Body of pancreas (tissue), 4 donors: ENCODE results near the gene NPR2. TPM values are rescaled to one million over a fixed set of nuclear protein-coding genes. Genes with fewer than 3 reads are reported as not detected.
A peak's percentile ranks its signal among the peaks of the same experiment; 100 is the strongest.

ENCODE experiments used
- ATAC-seq: fragments of 150-250 bp; one replicate; pipeline ENCODE4 v1.9.1; 2016
- DNase-seq, 4 donors: peaks; one replicate each; pipeline ENCODE4 v3.0.0-alpha.2; 2019
- H3K27ac ChIP-seq, 4 donors: fragments of 200-600 bp; sonication (generic); 1 replicate in 3 of 4; 2 replicates in 1 of 4; pipeline versions ENCODE4 v1.5.1 to v1.6.1; 2016 to 2019; ENCODE audit warnings: mild to moderate bottlenecking in 1 of 4, mixed read lengths in 1 of 4, moderate library complexity in 1 of 4
- H3K27me3 ChIP-seq, 2 donors: fragments of 200-600 bp; sonication (generic); one replicate each; pipeline ENCODE4 v1.6.0; 2016; ENCODE audit warnings: mild to moderate bottlenecking in 1 of 2
- H3K36me3 ChIP-seq, 2 donors: fragments of 200-600 bp; sonication (generic); replicated peaks in 1 of 2; 2 replicates each; pipeline ENCODE4 v1.5.1; 2016; ENCODE audit warnings: low read depth in 2 of 2; ENCODE audit not compliant: insufficient read depth in 1 of 2
- H3K4me1 ChIP-seq: fragments of 200-600 bp; sonication (generic); one replicate; pipeline ENCODE4 v1.6.0; 2016
- H3K4me3 ChIP-seq, 2 donors: fragments of 200-600 bp; sonication (generic); 1 replicate in 1 of 2; 2 replicates in 1 of 2; pipeline ENCODE4 v1.5.1; 2016 to 2019
- H3K9me3 ChIP-seq, 3 donors: fragments of 200-600 bp; sonication (generic); 1 replicate in 2 of 3; 2 replicates in 1 of 3; pipeline ENCODE4 v1.5.1; 2016
- POLR2A ChIP-seq, 3 donors: fragments of 450-650 bp; IDR thresholded peaks; one replicate each; pipeline ENCODE4 v1.6.1; 2016; ENCODE audit warnings: antibody characterized with exemption in 3 of 3, mild to moderate bottlenecking in 2 of 3
- WGBS, 2 donors: methylation state at CpG; one replicate each; pipeline ENCODE4 v1.1.5; 2017; 5-methylcytosine and 5-hydroxymethylcytosine counted together
- intact Hi-C: fragments of 100-400 bp; cut with DNase I; formaldehyde crosslinking; loops from one replicate; pipeline ENCODE4 v1.15.1; 2023
- total RNA-seq, 2 donors: library from RNA; depleted of rRNA; stranded (reverse); fragments of >200 nt; gene quantifications; one replicate each; pipeline ENCODE4 v1.1.0, GENCODE V29; 2016
- TF ChIP-seq, protein P1 (sequence below), 7 experiments: fragments of 450-650 bp in 4 of 7; fragments of 200-600 bp in 3 of 7; sonication (generic) in 3 of 7; IDR thresholded peaks; one replicate each; pipeline ENCODE4 v1.5.1; 2016 to 2019; ENCODE audit warnings: antibody characterized with exemption in 7 of 7

The NPR2 gene
- total RNA-seq, 2 donors from 2014 or later = 5.4 to 20.1 TPM

DNA sequence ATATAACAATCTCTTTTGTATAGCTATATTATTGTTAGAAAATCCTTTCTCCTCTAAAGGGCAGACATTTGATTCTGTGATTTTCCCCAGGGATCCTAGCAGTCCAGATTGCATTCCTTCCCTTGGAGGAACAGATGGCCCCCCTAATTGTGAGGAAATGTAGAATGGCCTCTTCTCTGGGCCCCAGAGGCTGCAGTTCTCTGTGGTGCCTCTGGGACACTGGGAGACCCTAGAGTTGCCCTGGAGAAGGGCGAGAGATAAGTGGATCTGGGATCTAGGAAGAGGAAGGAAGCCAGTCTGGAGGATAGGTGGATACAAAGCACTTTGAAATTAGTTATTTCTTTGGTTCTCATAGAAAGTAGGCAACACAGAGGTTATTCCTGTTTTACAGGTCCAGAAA is 25.3 kb downstream of the NPR2 start:
- H3K27me3 ChIP-seq = no peaks in the 10 kb centered on the region
- no peaks in the 10 kb centered on the region for H3K9me3 ChIP-seq
- 69 to 86% methylated on average over 1 of the region's 1 CpG for WGBS, 2 donors
- intact Hi-C loops = no loop called here
- ATAC-seq (no peak), DNase-seq (no peak)
- H3K4me1 ChIP-seq = peaks cover 25% of the 10 kb centered on the region
- no peaks in the 10 kb centered on the region for H3K36me3 ChIP-seq
- no peak overlapping the region for H3K4me3 ChIP-seq
- TF ChIP-seq, protein P1, sequence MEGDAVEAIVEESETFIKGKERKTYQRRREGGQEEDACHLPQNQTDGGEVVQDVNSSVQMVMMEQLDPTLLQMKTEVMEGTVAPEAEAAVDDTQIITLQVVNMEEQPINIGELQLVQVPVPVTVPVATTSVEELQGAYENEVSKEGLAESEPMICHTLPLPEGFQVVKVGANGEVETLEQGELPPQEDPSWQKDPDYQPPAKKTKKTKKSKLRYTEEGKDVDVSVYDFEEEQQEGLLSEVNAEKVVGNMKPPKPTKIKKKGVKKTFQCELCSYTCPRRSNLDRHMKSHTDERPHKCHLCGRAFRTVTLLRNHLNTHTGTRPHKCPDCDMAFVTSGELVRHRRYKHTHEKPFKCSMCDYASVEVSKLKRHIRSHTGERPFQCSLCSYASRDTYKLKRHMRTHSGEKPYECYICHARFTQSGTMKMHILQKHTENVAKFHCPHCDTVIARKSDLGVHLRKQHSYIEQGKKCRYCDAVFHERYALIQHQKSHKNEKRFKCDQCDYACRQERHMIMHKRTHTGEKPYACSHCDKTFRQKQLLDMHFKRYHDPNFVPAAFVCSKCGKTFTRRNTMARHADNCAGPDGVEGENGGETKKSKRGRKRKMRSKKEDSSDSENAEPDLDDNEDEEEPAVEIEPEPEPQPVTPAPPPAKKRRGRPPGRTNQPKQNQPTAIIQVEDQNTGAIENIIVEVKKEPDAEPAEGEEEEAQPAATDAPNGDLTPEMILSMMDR (IDR thresholded peaks at IDR 0.05) = no peak
- TF ChIP-seq POLR2A (IDR thresholded peaks at IDR 0.05) = no peak
- no peak overlapping the region for H3K27ac ChIP-seq

DNA sequence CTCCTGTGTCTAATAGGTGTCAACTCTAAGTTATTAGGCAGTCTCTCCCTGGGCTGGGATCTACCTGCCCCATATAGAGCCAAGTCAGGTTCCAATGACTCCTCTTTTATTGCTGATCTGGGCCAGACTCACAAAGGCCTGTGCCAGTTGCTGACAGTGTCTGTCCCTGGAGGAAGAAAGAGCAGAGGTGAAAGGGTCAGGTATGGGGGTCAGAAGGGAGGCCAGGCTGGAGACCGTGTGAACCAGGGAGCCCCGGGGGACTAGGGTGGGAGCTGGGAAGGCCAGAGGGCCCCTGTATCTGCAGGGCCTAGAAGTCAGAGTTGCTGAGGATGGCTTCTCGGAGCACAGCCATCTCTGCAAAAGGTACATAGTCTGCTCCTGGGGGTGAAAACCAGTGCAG is 26.9 kb downstream of the NPR2 start:
- DNase-seq = no peak
- Histone ChIP-seq H3K9me3 (no peaks in the 10 kb centered on the region), H3K27me3 (no peaks in the 10 kb centered on the region), H3K36me3 (no peaks in the 10 kb centered on the region), H3K4me1 (peaks cover 11% of the 10 kb centered on the region), H3K4me3 (no peak overlapping the region), H3K27ac (no peak overlapping the region)
- no peak for ATAC-seq
- WGBS, 2 donors = 74 to 79% methylated on average over 3 of the region's 3 CpGs
- TF ChIP-seq, protein P1 (IDR thresholded peaks at IDR 0.05) = no peak
- no peak for TF ChIP-seq POLR2A (IDR thresholded peaks at IDR 0.05)
- intact Hi-C loops = no loop called here

DNA sequence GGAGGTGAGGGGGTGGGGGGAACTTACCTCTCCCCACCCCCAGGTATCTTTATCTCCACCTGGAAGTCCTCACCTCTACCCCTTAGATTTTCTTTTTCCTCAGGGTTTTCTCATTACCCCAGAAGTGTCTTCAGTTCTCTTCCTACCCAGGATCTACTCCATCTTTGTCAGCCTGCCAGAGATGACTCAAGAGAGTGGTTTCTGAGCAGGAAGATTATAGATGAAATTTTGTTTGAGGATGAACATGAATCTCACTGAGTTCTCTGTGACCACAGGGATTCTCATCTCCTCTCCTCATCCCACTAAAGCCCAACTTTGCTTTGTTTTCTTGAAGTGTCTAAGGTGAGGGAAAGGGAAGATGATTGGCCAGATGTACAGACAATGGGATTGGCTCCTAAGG is 28.7 kb downstream of the NPR2 start:
- H3K9me3 ChIP-seq = no peaks in the 10 kb centered on the region
- no peaks in the 10 kb centered on the region for H3K36me3 ChIP-seq
- DNase-seq (no peak), ATAC-seq (no peak)
- H3K4me3 ChIP-seq = no peak overlapping the region
- H3K4me1 ChIP-seq = no peaks in the 10 kb centered on the region
- intact Hi-C loops = no loop called here
- TF ChIP-seq POLR2A (IDR thresholded peaks at IDR 0.05) = no peak
- TF ChIP-seq, protein P1 (IDR thresholded peaks at IDR 0.05) = no peak
- H3K27me3 ChIP-seq = no peaks in the 10 kb centered on the region
- H3K27ac ChIP-seq = no peak overlapping the region

DNA sequence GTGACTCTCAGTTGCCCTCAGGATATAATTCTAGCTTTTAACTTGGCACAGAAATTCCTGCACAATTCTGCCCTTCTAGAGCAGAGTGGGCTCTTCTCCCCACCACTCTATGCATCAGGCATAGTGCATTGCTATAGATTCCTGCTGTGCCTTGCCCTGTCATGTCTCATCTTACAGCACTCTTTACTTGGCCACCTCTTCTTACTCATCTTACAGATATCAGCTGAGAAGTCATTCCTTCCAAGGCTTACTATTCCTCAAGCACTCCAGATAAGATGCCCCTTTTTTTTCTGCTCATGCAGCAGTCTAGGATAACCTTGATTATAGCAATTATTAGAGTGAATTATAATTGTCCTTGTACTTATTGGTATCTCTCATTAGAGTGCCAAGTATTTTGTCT is 31.5 kb downstream of the NPR2 start:
- Histone ChIP-seq H3K36me3 (no peaks in the 10 kb centered on the region), H3K27me3 (no peaks in the 10 kb centered on the region), H3K4me3 (no peak overlapping the region), H3K9me3 (no peaks in the 10 kb centered on the region), H3K4me1 (peaks cover 6% of the 10 kb centered on the region), H3K27ac (no peak overlapping the region)
- DNase-seq (no peak), ATAC-seq (no peak)
- TF ChIP-seq, protein P1 (IDR thresholded peaks at IDR 0.05) = no peak
- no peak for TF ChIP-seq POLR2A (IDR thresholded peaks at IDR 0.05)
- intact Hi-C loops = no loop called here

DNA sequence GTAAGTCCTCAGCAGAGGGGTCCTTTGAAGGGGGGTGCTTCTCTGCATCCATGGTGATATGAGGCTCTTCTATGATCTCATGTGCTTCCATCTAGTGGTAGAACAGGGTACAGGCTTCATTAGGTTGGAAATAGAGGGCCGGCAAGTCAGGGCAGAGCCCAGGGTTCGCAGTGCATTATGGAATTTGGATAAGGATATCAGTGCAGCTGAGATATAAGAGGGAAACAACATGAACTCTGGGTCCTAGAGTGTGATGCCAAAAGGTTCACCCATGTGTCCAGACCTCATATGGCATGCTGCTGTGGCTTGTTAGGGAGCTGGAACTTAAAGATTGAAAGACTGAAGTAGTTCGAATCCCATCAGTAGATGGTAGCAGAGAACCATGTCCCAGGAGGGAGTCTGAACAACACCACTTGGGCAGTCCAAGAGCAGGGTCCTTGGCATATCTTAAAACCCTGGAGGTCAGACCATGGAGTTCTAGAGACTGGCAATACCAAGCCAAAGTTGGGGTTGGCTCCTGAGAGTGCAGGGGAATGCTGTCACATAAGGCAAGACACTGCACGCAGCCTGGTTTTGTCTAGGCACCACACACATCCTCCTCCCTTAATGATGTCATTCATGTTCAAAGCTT is 34.8 kb downstream of the NPR2 start:
- Histone ChIP-seq H3K36me3 (no peaks in the 10 kb centered on the region), H3K4me1 (peaks cover 24% of the 10 kb centered on the region), H3K27ac (no peak overlapping the region), H3K4me3 (no peak overlapping the region), H3K9me3 (no peaks in the 10 kb centered on the region), H3K27me3 (no peaks in the 10 kb centered on the region)
- TF ChIP-seq, protein P1 (IDR thresholded peaks at IDR 0.05) = peak; percentile 35 to 82 (median 70)
- no peak for TF ChIP-seq POLR2A (IDR thresholded peaks at IDR 0.05)
- ATAC-seq = peak; percentile 57
- intact Hi-C loops = no loop called here
- WGBS, 2 donors = 38 to 44% methylated on average over 4 of the region's 4 CpGs
- DNase-seq = peak; percentile 39 to 68 (median 56)
